SK-N-MC (cell line): Measurements from ENCODE around the gene PCDHA12.
A peak's percentile ranks its signal among the peaks of the same experiment; 100 is the strongest.

Experiments used
- DNase-seq: peaks from one replicate; pipeline ENCODE4 v3.0.0-alpha.2; 2011; ENCODE audit warnings: low read depth, low spot score
- H3K27ac ChIP-seq: fragments of 200-600 bp; sonication (generic); 2 replicates; pipeline ENCODE4 v1.5.1; 2016; ENCODE audit warnings: mixed run types
- H3K36me3 ChIP-seq: fragments of 200-600 bp; sonication (generic); 2 replicates; pipeline ENCODE4 v1.6.1; 2017; ENCODE audit warnings: antibody characterized with exemption, low read length, mixed read lengths; ENCODE audit not compliant: insufficient read depth
- H3K4me3 ChIP-seq: fragments of 200-600 bp; sonication (generic); 2 replicates; pipeline ENCODE4 v1.5.1; 2016
- H3K9ac ChIP-seq: fragments of 200-600 bp; sonication (generic); 2 replicates; pipeline ENCODE4 v1.8.0; 2017; ENCODE audit warnings: mixed run types, mixed read lengths; ENCODE audit not compliant: insufficient read length
- H3K9me3 ChIP-seq: fragments of 200-600 bp; sonication (generic); 2 replicates; pipeline ENCODE4 v1.6.1; 2017; ENCODE audit warnings: low read depth, mild to moderate bottlenecking, antibody characterized with exemption, low read length, moderate library complexity, mixed read lengths
- EZH2 ChIP-seq: fragments of 200-600 bp; sonication (generic); IDR thresholded peaks from one replicate; pipeline ENCODE4 v1.6.1; 2017; ENCODE audit warnings: antibody characterized with exemption
- FOXP2 ChIP-seq: optimal IDR thresholded peaks from 2 replicates; pipeline ENCODE3; 2011; ENCODE audit warnings: mild to moderate bottlenecking, moderate library complexity; ENCODE audit not compliant: insufficient read depth; ENCODE audit errors: extremely low read length, control extremely low read depth
- POLR2AphosphoS5 ChIP-seq: IDR thresholded peaks from 2 replicates; pipeline ENCODE4 v1.6.1; 2012; ENCODE audit warnings: mild to moderate bottlenecking, low read depth, low read length, borderline replicate concordance

Gene PCDHA12

DNA sequence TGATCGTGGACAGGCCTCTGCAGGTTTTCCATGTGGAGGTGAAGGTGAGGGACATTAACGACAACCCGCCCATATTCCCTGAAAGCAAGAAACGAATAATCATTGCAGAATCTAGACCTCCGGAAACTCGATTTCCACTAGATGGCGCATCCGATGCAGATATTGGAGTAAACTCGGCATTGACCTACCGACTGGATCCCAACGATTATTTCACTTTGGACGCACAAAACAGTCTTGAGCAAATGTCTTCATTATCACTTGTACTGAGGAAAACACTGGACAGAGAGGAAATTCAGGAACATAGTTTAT, 7.4 kb downstream of the PCDHA12 start:
- no peak overlapping the region for H3K4me3 ChIP-seq
- H3K9me3 ChIP-seq = no peaks in the 10 kb centered on the region
- TF ChIP-seq FOXP2 = no peak
- no peak for TF ChIP-seq POLR2AphosphoS5
- TF ChIP-seq EZH2 = no peak
- no peak overlapping the region for H3K9ac ChIP-seq
- no peaks in the 10 kb centered on the region for H3K36me3 ChIP-seq
- DNase-seq = no peak
- H3K27ac ChIP-seq = no peak overlapping the region

DNA sequence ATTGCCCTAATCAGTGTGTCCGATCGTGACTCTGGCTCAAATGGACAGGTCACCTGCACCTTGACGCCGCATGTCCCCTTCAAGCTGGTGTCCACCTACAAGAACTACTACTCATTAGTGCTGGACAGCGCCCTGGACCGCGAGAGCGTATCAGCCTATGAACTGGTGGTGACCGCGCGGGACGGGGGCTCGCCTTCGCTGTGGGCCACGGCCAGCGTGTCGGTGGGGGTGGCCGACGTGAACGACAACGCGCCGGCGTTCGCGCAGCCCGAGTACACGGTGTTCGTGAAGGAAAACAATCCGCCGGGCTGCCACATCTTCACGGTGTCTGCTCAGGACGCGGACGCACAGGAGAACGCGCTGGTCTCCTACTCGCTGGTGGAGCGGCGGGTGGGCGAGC, 8.3 kb downstream of the PCDHA12 start:
- no peak overlapping the region for H3K4me3 ChIP-seq
- TF ChIP-seq EZH2 (no peak), POLR2AphosphoS5 (no peak), FOXP2 (no peak)
- DNase-seq = no peak
- H3K36me3 ChIP-seq = no peaks in the 10 kb centered on the region
- H3K9ac ChIP-seq = no peak overlapping the region
- no peak overlapping the region for H3K27ac ChIP-seq
- no peaks in the 10 kb centered on the region for H3K9me3 ChIP-seq

DNA sequence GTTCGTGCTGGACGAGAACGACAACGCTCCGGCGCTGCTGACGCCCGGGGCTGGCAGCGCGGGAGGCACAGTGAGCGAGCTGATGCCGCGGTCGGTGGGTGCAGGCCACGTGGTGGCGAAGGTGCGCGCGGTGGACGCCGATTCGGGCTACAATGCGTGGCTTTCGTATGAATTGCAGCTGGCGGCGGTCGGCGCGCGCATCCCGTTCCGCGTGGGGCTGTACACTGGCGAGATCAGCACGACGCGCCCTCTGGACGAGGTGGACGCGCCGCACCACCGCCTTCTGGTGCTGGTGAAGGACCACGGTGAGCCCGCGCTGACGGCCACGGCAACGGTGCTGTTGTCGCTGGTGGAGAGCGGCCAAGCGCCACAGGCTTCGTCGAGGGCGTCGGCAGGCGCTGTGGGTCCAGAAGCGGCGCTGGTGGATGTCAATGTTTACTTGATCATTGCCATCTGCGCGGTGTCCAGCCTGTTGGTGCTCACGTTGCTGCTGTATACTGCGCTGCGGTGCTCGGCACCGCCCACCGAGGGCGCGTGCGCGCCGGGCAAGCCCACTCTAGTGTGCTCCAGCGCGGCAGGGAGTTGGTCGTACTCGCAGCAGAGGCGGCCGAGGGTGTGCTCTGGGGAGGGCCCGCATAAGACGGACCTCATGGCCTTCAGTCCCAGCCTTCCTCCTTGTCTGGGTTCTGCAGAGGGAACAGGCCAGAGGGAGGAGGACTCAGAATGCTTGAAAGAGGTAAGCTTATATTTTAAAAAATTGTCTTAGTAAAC, 9.0 kb downstream of the PCDHA12 start:
- no peak overlapping the region for H3K9ac ChIP-seq
- DNase-seq = no peak
- no peaks in the 10 kb centered on the region for H3K36me3 ChIP-seq
- H3K9me3 ChIP-seq = no peaks in the 10 kb centered on the region
- H3K4me3 ChIP-seq = no peak overlapping the region
- H3K27ac ChIP-seq = no peak overlapping the region
- TF ChIP-seq POLR2AphosphoS5 = no peak
- TF ChIP-seq FOXP2 = no peak
- no peak for TF ChIP-seq EZH2

DNA sequence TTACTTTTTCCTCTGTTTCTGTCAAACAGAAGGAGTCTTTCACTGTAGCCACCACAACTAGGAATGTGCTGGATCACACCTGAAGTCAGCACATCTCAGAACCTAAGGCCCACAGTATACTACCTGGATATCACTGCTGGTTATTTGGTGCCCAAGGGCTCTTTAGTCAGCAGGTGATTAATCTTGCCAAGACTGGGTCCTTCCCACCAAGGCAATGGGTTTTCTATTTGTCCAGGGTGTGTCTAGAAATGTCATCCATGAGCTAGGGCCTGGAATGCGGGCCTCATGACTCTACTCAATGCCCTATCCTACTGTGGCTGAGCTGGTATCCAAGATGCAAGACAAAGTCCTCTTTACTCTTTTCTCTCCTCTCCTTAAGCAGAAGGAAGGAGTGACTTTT, 41.2 kb downstream of the PCDHA12 start:
- Histone ChIP-seq H3K4me3 (no peak overlapping the region), H3K27ac (no peak overlapping the region), H3K9ac (no peak overlapping the region), H3K36me3 (no peaks in the 10 kb centered on the region), H3K9me3 (no peaks in the 10 kb centered on the region)
- TF ChIP-seq POLR2AphosphoS5 (no peak), FOXP2 (no peak), EZH2 (no peak)
- no peak for DNase-seq

DNA sequence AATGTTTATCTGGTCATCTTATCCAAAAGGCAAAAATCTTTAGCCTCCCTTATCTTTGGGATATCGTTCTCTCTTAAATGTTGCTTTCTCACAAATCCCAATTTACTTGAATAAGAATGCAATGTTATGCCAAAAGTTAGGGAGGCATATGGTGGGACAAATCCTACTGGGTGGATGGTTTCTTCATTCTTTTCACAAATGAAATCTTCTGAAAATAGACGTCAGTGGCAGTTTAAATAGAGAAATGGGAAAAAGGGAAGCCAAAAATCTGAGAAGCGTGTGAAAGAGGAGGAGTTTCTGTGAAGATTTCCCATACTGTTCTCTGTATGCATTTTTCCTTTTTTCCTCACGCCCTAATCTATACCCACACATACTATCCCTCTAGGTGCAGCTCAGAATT, 48.5 kb downstream of the PCDHA12 start:
- no peaks in the 10 kb centered on the region for H3K36me3 ChIP-seq
- H3K9ac ChIP-seq = no peak overlapping the region
- H3K27ac ChIP-seq = no peak overlapping the region
- TF ChIP-seq POLR2AphosphoS5 (no peak), EZH2 (no peak), FOXP2 (no peak)
- H3K9me3 ChIP-seq = no peaks in the 10 kb centered on the region
- DNase-seq = no peak
- no peak overlapping the region for H3K4me3 ChIP-seq

DNA sequence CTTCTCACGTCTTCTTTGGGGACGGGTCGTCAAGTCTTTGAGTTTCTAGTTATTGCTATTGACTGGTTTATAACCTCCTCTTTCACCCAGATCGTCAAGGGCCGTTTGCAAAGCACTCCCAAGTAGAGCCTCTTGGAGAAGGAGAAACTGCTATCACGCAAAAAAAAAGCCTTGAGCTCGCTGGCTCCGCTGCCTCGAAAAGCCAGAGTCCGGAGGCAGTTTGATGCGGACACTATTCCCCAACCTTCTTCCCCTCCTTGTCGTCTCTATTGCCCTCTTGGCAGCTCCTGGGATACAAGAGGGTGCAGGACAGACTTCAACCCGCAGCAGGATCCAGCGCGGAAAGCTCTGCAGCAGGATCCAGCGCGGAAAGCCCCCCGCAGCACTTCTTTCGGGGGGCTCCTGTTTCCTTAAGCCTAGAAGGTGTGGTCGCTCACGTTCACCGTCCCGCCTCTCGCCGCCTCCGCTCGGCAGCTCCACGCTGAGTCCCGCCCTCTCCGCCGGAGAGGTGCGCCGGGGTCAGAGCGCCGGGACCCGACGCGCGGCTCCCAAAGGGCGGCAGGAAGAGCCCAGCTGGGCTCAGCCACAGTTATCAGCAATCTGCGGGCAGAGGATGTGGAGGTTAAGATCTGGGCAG, 50.8 kb downstream of the PCDHA12 start, which contains the start of gene PCDHAC1:
TSS of gene PCDHAC1 (plus strand) at position 494 of the 637 bp plus-strand sequence. CDS start 594 bp downstream, outside the sequence.
- TF ChIP-seq POLR2AphosphoS5 = no peak
- no peak for DNase-seq
- no peaks in the 10 kb centered on the region for H3K36me3 ChIP-seq
- no peak within 1 kb of the TSS for H3K27ac ChIP-seq
- no peaks in the 10 kb centered on the region for H3K9me3 ChIP-seq
- H3K9ac ChIP-seq = peak within 1 kb of the TSS; percentile 58
- H3K4me3 ChIP-seq = peak within 1 kb of the TSS; percentile 87

DNA sequence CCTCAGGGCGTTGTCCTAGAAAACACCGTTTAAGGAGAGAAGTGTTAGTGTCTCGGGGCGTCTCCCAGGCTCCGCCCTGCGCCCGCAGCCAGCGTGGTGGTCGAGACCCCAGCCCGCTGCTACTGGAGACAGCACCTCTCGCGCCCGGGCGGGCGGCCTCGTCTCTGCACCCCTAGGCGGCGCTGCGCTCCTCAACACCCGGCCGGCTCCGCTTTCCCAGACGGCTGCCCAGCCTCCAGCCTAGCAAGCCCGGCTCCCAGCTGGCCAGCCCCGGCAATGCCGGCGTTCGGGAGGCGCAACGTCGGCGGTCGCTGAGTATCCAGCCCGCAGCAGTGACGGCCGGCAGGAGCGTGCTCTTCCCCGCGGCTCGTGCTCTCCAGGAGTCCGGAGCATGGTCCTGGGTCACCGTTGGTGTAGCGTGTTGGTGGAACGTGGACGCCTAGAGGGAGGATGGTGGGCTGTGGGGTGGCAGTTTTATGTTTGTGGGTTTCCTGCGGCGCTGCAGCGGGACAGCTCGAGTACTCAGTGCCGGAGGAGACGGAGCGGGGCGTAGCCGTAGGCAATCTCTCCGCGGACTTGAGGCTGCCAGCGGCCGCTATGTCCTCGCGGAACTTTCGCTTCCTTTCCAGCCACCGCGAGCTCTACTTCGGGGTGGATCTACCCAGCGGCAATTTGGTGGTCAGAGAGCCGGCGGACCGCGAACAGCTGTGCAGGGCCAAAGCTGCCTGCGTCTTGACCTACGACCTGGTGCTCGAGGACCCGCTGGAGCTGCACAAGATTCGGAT, 51.5 kb downstream of the PCDHA12 start:
- H3K9ac ChIP-seq = peak overlapping the region; percentile 58
- no peak for DNase-seq
- H3K9me3 ChIP-seq = no peaks in the 10 kb centered on the region
- no peaks in the 10 kb centered on the region for H3K36me3 ChIP-seq
- TF ChIP-seq EZH2 (no peak), POLR2AphosphoS5 (no peak), FOXP2 (no peak)
- no peak overlapping the region for H3K27ac ChIP-seq
- peak overlapping the region; percentile 87 for H3K4me3 ChIP-seq

DNA sequence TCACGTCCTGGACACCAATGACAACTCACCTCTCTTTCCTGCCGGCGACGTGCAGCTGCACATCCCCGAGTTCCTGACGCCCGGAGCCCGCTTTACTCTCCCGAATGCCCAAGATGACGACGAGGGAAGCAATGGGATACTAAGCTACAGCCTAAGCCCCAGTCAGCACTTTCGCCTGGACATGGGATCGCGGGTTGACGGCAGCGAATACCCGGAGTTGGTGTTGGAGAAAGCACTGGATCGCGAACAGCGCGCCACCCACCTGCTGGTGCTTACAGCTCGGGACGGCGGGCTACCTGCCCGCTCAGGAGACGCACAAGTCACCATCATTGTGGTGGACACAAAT, 52.1 kb downstream of the PCDHA12 start:
- H3K4me3 ChIP-seq = peak overlapping the region; percentile 87
- no peak overlapping the region for H3K27ac ChIP-seq
- no peaks in the 10 kb centered on the region for H3K9me3 ChIP-seq
- no peak for TF ChIP-seq EZH2
- TF ChIP-seq FOXP2 = no peak
- H3K36me3 ChIP-seq = no peaks in the 10 kb centered on the region
- no peak overlapping the region for H3K9ac ChIP-seq
- DNase-seq = no peak
